Middle frontal gyrus (tissue), 1 donor: ENCODE measurements around the gene ELANE.

ENCODE experiments used
- DNase-seq: peaks from one replicate; pipeline ENCODE4 v3.0.0-alpha.2; 2015; ENCODE audit warnings: low spot score; ENCODE audit errors: extremely low spot score

ELANE gene

GRCh38 chr19:852136-853013 is at the start of gene ELANE:
TSS of gene ELANE (plus strand) at chr19:852303. CDS start at chr19:852329, 26 bp downstream.
- no peak for DNase-seq

GRCh38 chr19:802498-803098 is 49.5 kb upstream of the ELANE start:
- DNase-seq = no peak

GRCh38 chr19:803099-803561 is 49.0 kb upstream of the ELANE start:
- DNase-seq = no peak

- DNase-seq = no peak
These were observed 48.3 kb upstream of the ELANE start for GRCh38 chr19:803686-804418.

GRCh38 chr19:804419-805165 is 47.5 kb upstream of the ELANE start:
- no peak for DNase-seq

GRCh38 chr19:805166-805551 is 46.9 kb upstream of the ELANE start:
- no peak for DNase-seq

GRCh38 chr19:805600-806550 is 46.2 kb upstream of the ELANE start:
- DNase-seq = no peak

- no peak for DNase-seq
These were observed 45.2 kb upstream of the ELANE start for GRCh38 chr19:806815-807421.

DNA sequence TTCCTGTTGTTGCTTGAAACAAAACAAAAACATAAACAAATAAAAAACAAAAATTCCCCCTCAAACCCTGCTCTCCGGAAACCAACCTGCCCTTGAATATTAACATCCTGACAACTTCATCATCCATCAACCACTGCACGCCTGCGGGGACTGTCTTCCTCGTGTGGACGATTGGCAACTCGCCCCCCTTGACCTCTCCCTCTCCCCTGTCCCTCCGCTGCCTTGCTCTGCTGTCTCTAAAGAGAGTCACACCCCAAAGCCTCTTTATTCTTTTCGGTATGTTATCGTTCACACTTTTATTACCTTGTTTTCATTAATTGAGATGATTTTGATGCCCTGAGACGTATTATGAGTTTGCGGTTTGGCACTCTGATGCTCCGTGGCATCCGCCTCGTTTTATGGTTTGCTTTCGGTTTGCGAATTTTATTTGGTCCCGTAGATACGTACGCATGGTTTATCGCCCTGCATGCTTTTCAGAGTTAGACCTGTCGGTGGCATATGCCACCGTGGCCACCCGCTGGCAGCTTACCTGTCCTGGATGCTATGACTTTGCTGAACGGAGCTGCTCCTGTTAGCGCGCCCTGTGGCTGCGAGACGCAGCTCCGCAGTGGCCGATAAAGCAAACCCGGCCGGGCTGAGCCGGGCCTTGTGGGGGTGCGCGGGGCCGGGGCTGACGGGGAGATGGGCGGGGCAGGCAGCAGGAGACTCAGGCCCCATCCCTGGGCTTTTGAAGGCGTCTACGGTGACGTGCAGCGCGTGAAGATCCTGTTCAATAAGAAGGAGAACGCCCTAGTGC is 44.3 kb upstream of the ELANE start:
- no peak for DNase-seq

- DNase-seq = no peak
These were observed 43.7 kb upstream of the ELANE start for GRCh38 chr19:808423-808775.

DNA sequence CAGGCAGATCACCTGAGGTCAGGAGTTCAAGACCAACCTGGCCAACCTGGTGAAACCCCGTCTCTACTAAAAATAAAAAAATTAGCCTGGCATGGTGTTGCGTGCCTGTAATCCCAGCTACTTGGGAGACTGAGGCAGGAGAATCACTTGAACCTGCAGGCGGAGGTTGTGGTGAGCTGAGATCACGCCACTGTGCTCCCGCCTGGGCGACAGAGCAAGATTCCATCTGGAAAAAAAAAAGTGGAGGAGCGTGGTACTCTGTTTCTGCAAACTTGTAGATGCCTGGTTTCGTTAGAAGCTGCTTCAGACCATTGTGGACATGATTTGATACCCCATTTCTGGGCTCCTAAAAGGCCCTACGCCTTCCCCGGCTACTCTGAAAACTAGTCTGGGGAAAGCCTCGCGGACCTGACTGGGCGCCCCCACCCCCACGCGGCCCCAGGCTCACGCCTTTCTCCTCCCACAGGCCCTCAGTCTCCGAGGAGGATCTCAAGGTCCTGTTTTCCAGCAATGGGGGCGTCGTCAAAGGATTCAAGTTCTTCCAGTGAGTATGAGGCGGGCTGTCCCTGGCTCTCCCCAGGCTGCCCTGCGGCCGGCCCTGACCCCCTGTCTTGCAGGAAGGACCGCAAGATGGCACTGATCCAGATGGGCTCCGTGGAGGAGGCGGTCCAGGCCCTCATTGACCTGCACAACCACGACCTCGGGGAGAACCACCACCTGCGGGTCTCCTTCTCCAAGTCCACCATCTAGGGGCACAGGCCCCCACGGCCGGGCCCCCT is 41.8 kb upstream of the ELANE start:
- DNase-seq = no peak

GRCh38 chr19:810883-811489 is 41.1 kb upstream of the ELANE start:
- no peak for DNase-seq

- DNase-seq = no peak
These were observed 40.5 kb upstream of the ELANE start for GRCh38 chr19:811506-812048.

DNA sequence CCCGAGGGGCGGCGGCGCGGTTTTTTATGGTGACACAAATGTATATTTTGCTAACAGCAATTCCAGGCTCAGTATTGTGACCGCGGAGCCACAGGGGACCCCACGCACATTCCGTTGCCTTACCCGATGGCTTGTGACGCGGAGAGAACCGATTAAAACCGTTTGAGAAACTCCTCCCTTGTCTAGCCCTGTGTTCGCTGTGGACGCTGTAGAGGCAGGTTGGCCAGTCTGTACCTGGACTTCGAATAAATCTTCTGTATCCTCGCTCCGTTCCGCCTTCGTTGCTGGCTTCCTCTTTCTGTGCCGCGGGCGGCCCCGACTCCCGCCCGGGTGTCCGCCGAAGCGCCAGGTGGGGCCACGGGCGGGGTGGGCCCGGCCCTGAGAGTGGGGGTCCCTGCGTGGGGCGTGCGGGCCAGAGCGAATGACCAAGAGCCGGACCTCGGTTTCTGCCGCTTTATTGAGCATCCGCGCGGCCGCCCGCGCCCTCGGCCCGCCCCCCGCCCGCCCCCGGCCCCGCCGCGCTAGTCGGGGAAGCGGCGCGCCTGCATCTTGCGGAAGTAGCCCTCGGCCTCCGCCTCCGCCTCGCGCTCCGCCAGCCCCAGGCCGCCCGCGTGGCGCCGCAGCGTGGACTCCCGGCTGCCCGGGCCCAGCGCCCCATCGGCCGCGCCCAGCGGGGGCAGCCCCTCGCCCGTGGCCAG is 39.9 kb upstream of the ELANE start:
- DNase-seq = no peak

GRCh38 chr19:812747-813218 is 39.3 kb upstream of the ELANE start:
- no peak for DNase-seq

DNA sequence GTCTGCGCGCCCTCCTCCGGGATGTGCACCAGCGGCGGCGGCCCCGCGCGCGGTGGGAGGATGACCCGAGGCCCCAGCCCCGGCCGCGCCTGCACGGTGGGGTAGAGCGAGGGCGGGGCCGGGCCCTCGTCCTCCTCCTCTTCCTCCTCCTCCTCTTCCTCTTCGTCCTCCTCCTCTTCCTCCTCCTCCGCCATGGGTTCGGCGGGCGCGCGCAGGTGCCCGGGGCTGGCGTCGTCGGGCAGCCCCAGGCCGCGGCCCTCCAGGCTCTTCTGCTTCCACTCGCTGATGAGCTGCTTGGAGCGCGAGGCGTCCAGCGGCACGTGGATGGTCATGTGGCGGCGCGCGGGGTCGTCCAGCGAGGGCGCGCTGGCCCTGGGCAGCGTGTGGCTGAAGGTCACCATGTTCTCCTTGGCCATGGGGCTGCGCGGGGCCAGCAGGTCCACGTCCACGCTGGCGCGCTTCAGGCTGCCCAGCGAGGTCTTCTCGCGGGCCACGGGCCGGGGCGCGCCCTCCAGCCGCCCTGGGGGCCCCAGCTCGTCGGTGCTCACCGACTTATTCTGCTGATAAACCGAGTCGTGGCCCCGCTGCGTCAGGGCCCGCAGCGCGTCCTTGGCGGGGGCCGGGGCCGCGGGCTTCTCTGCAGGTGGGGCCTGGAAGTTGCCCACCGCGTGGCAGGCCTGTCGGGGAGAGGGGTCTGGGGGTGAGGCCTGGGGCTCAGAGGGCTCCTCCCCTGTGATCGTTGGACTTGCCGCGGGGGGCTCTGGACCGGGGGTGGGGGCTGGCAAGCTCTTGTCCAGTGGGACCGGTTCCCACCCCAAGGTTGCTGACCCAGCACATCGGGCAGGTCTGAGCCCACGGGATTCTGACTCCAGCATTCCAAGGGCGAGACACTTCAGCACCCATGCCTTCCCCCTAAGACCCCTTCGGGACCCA is 38.6 kb upstream of the ELANE start:
- no peak for DNase-seq
